ENCODE measurements around the gene SCYL1.

The SCYL1 gene

DNA sequence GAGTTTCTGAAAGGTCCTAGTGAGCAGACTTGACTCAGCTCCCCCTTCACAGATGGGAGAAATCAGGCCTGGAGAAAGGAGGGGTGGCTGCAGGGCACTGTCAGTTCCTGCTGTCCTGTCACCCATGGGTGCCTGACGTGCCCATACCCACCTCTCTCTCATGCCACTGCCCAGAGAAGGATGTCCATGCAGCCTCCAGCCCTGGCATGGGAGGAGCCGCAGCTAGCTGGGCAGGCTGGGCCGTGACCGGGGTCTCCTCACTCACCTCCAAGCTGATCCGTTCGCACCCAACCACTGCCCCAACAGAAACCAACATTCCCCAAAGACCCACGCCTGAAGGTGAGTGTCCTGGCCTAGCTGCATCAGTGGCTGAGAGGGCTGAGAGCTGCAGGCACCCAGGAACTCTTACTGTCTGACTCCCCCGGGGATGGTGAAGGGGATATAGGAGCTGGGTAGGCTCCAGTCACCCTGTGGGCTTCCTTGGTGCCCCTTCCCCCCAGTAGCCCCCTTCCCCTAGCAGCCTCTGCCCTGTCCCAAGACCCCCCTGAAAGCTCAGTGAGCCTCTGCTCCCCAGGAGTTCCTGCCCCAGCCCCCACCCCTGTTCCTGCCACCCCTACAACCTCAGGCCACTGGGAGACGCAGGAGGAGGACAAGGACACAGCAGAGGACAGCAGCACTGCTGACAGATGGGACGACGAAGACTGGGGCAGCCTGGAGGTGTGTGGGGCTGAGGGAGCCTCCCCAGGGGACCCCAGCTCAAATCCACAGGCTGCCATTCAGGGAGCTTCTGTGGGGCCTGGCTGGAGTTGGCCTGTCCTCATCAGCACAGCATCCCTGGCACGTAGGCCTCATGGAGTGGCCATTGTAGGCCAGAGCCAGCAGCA, 11.8 kb downstream of the SCYL1 start:
- DNase-seq (ENCODE audit: low read depth in 3 of 3), result no peak

DNA sequence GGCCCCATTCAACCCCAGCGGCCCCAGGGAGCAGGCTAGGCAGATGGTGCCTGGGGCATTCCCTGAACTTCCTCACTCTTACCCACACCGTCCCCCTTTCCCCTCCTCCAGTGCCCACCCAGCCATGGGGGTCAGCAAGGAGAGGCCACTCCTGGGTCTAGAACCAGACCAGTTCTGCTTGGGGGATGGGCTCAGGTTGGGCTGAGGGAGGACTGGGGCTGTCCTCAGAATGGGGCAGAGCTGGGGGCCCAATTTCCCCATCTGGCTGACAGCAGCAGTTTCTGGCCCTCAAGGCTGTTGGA, 12.4 kb downstream of the SCYL1 start:
- DNase-seq (ENCODE audit: low read depth in 3 of 3), result no peak

DNA sequence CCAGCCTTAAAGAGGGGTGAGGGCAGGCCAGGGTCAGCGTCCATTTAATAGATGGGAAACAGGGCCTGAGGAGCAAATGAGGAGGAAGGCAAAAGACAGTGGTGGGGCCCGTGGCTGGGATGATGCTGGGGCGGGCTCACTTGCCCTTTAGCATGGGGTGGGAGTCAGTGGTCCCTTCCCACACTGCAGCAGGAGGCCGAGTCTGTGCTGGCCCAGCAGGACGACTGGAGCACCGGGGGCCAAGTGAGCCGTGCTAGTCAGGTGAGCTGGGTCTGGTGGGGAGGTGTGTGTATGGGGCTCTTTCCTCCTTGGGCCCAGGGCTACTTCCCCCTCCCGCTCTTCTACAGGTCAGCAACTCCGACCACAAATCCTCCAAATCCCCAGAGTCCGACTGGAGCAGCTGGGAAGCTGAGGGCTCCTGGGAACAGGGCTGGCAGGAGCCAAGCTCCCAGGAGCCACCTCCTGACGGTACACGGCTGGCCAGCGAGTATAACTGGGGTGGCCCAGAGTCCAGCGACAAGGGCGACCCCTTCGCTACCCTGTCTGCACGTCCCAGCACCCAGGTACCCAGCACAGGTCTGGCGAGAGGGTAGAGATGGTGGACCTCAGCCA, 12.8 kb downstream of the SCYL1 start:
- no peak for DNase-seq (ENCODE audit: low read depth in 3 of 3)

DNA sequence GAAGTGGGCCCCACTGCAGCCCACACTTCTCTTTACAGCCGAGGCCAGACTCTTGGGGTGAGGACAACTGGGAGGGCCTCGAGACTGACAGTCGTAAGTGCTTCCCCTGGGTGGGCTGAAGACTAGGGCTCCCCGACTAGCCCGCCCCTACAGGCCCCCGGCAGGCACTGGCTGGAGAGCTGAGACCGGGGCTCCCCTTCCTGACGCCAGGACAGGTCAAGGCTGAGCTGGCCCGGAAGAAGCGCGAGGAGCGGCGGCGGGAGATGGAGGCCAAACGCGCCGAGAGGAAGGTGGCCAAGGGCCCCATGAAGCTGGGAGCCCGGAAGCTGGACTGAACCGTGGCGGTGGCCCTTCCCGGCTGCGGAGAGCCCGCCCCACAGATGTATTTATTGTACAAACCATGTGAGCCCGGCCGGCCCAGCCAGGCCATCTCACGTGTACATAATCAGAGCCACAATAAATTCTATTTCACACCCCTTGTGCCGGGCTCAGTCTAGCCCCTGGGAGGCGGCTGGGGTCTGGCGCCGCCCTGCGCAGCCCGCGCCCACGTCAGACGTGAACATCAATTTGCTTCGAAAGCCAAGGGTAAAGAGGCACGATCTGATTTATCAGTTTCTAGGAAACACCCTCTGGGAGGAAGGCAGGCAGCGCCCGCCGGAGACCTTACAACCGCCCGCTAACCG, 13.5 kb downstream of the SCYL1 start:
- DNase-seq (ENCODE audit: low read depth in 3 of 3), result no peak

DNA sequence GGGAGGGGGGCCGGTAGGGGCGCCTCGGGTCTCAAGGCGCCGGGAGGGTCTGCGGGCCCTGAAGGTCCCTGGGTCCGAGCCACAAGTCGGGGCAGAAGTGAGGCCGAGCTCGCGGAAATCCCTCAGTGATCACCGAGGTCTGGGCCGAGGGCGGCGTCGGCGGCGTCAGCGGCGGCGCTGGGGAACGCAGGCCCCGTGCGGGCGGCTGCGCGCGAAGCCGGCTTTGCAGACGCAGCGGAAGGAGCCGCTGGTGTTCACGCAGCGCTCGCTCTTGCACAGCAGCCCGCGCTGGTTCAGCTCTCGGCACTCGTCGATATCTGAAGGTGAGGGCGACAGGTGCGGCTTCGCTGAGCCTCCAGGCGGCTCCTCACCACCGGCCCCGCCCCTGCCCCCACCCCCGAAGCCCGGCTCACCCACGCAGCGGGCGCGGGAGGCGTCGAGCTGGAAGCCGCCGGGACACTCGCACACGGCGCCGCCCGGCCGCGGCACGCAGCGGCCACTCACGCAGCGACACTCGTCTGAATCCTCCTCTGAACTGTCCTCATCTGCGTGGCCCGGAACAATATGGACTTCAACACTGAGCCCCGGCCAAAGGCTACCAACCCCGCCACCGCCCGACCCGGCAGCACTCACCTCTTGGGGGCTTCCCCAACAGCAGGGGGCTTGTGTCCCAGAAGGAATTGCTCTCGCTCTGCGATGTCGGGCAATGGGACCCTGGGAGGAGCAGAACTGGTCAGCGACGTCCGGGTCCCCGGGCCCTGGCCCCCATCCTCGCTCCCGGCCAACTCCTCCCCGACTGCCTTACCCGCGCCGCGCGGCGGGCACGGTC, 14.2 kb downstream of the SCYL1 start:
- no peak for DNase-seq (ENCODE audit: low read depth in 3 of 3)

DNA sequence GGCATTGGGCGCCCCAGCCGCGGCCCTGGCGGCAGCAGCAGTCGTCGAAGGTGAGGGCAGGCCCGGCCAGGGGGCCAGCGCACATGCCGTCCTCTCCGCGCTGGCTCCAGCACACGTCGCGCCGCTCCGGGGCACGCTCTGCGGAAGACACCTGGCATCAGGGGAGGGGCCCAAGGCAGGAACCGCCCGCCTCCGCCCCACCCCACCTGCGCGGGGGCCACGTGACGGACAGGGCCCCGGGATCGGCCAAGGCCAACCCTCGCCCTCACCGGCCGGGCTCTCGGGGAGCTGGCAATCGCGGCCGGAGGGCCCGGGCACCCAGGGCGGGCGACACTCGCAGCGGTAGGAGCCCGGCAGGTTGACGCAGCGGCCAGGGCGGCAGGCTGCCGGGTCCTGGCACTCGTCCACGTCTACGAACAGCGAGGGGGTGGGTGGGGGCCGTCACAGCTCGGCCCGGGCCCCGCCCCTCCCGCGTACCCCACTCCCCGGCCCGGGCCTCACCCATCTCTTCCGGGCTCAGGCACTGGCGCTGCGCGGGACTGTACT, 14.9 kb downstream of the SCYL1 start:
- DNase-seq (ENCODE audit: low read depth in 3 of 3), result no peak

DNA sequence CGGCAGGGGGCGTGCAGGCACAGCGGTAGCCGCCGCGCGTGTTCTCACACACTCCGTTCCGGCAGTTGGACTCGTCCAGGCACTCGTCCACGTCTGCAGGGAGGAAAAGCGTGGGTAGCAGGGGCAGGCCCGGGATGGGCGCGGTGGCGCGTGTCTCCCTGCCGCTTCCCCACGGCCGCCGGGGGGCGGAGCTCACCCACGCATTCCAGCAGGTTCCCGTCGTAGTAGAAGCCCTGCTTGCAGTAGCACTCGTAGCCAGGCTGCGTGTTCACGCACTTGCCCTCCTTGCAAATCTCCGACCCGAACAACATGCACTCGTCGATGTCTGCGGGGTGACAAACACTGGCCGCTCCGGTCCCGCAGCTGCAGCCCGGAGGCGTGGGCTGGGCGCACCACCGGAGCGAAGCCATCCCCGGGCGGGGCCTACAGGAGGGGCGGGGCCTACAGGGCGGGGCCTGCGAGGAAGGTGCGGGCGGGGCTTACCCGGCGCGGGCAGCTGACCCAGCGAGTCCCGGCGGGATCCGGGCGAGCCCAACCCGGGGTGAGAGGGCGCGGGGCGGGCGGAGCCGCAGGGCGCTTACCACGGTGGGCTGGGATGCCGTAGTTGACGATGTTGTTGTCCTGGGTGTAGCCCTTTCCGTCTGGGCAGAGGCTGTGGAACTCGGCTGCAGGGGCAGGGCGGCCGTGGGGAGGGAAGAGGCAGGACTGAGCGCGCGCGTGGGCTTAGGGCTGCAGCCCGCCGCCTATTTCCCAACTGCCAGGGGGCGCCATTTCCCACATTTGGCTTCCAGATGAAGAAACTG, 15.6 kb downstream of the SCYL1 start:
- peak; percentile 74 to 87 (median 81) for DNase-seq (ENCODE audit: low read depth in 3 of 3)

DNA sequence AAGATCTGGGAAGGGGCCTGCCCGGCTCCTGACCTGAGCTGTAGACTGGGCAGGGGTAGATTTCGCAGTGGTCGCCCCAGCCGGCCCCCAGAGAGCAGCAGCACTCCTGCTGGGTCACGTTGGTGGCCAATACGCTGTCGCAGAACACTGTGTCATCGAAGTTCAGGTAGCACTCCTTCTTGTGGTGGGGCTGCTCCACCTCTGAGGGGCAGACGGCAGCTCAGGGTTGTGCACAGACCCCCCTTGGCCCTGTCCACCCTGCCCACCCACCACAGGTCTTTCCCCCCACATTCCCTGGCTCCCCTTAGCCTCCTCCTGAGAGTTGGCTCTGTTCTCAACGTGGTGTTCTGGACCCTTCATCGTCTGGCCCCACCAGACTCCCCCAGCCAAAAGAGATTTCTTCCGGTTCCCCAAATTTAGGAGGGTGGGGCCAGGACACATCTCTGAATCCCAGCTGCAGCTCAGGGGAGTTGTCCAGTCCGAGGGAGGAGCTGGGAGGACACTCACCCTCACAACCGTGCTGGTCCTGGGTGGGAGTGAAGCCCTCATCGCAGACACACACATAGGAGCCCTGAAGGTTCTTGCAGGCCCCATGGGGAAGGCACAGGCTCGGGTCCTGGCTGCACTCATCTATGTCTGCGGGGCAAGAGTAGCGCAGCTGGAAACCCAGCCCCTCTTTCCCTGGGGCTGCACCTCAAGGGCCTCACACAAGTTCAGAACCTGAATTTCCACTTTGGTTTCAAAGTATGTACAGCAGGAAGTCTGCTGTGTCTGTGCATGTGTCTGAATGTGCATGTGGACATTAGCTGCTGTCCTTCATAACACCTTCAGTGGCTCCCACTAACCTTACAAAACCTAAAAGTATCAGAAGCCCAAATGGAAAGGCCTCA, 16.5 kb downstream of the SCYL1 start:
- no peak for DNase-seq (ENCODE audit: low read depth in 3 of 3)

DNA sequence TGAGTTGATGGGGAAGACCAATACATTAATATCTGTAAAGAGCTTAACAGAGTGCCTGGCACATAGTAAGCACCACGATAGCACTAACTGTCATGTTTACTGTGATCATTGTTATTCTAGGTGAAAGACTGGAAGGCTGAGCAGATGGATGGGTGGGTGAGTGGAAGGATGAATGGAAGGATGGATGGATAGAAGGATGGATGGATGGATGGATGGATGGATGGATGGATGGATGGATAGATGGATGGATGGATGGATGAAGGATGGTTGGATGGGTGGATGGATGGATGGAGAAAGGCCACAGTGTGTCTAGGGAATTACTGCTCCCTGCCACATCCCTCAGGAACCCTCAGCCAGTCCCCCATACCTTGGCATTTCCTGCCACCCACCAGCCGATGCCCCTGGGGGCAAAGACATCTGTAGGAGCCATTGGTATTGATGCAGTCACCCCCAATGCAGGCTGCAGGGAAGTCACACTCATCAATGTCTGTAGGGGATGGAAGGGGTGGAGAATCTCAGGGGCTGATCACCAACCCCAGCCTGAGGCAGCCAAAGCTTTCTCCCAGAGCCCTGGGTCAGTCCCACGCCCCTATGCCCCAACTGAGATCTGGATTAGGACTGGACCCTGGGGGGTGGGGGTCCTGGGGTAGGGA, 18.0 kb downstream of the SCYL1 start:
- DNase-seq (ENCODE audit: low read depth in 3 of 3), result no peak

DNA sequence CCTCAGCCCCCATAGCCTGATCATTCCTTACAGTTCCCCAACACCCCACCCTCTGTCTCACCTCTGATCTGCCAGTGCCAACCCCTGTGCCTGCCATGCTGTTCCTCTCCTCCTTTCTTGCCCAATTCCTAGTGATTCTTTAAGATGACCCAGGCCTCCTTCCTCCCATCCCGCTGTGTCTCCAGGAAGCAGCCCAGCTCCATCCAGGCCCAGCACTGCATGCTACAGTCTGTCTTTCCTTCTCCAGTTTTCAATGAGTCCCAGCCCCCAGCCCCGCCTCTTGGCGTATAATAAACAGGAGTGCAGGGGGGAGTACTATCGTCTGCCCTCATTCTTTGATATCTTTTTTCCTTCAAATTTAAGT, 21.0 kb downstream of the SCYL1 start:
- DNase-seq (ENCODE audit: low read depth in 3 of 3), result no peak

DNA sequence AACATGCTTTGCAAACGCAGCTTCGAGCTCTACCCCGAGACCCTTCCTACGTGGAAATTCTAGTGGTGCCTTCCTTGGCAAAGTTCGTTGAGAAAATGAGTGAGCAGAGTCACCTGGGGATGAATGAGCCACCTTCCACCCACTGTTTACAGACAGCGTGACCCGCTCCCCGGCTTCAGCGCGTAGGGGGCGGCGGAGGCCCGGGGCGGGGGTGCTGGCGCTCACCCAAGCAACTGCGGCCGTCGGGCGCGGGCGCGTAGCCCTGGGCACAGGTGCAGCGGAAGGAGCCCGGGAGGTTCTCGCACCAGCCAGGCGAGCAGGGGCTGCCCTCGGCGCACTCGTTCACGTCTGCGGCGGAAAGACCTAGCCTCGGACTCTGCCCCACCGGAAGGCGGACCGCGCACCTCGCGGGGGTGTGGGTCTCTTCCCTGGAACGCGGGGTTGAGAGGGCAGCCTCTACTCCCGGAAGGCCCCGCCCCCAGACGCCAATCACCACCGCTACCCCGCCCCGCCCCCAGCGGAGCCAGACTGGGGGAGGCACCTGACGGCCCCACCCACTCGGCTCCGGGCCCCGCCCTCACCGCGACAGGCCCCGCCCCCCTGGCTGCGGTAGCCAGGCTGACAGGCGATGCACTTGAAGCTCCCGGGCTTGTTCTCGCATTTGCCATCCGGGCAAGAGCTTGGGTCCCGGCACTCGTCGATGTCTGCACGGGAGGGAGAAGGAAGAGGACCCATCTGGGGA, 21.5 kb downstream of the SCYL1 start:
- peak; percentile 93 to 99 (median 98) for DNase-seq (ENCODE audit: low read depth in 3 of 3)

DNA sequence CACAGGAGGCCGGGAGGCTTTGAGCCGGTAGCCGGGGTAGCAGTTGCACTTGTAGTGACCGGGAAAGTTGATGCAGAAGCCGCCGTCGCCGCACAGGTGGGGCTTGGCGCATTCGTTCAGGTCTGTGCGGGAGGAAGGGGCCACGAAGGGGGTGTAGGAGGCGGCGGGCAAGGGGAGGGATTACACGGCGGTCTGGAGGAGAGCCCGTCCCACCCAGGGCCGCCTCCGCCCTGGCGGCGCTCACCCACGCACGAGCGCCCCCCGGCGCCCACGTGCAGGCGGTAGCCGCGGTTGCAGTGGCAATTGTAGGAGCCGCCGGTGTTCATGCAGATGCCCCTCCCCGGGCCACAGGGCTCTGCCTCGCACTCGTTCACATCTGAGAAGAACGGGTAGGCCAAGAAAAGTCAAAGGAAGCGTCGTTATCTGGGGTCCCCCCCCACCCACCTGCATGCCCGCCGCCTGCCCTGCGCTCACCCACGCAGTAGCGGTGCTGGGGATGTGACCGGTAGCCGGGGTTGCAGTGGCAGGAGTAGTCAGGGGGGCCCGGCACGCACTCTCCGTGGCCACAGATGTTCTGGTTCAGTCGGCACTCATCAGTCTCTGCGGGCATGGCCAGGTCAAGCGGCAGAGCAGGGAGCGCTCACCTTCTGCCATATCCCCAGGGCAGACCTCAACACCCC, 22.7 kb downstream of the SCYL1 start:
- no peak for DNase-seq (ENCODE audit: low read depth in 3 of 3)

DNA sequence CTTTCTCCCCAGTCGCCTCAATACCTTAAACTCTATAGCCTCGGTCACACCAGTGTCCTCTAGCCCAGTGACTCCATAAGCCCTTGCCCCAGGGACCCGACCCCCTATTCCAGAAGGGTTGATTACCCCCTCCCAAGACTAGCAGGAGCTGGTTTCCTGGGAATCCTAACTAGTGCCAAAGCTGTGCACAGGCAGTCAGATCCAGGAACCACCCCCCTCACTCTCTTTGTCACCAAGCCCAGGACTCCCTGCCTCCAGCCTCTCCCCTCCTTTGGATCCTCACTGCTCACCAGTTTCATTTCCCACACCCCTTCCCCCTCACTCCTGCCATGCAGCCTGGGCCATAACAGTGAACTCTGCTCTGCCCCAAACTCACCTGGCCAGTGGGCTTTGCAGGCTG, 23.5 kb downstream of the SCYL1 start:
- DNase-seq (ENCODE audit: low read depth in 3 of 3), result no peak

DNA sequence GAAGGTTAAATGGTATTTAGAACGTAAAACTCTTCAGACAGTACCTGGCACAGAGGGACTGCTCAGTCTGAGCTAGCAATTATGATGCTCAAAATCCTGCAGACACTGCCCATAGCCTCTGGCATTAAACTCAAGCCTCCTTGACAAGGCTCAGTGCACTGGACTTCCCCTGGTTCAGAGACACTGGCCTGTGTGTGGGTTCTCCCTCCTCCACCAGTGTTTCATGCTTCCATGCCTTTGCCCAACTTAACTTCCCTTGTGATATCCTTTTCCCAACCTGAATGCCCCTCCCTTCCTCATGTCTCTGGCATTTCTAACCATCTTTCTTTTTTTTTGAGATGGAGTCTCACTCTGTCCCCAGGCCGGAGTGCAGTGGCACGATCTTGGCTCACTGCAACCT, 24.2 kb downstream of the SCYL1 start:
- no peak for DNase-seq (ENCODE audit: low read depth in 3 of 3)

DNA sequence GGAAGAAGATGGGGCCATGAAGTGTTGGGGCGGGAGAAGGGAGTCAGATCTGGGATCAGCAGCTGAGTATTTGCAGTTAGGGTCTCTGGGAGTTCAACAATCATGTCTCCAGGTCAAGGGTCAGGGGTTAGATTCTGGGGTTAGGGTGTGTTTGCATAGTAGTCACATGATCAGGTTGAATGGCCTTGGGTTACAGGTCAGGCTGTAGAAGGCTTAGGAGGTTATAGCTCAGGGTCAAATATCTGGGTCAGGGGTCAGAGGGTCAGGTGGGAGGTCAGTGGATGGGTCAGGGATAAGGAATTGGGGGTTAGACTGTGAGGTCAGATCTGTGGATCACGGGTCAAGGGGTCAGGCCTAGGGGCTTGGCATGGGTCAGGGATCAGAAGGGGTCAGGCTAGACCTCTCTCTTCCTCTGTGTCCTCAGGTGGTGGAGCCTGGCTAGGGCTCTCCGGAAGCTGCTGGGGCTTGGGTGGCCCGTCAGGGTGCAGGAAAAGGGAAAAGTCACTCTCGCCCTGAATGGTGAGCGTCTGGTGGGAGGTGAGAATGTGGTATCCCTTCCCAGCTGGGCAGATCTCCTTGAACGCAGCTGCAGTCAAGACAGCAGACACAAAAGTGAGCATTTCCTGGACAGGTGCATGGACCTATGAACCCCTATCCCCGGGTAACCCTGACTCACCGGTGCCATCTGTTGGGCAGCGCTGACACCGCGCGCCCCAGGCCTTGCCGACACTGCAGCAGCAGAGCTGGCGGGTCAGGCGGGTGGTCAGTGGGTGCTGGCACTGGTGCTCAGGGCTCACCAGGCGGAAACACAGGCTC, 26.9 kb downstream of the SCYL1 start:
- DNase-seq (ENCODE audit: low read depth in 3 of 3), result peak in 1 of 3 experiments; percentile 36

DNA sequence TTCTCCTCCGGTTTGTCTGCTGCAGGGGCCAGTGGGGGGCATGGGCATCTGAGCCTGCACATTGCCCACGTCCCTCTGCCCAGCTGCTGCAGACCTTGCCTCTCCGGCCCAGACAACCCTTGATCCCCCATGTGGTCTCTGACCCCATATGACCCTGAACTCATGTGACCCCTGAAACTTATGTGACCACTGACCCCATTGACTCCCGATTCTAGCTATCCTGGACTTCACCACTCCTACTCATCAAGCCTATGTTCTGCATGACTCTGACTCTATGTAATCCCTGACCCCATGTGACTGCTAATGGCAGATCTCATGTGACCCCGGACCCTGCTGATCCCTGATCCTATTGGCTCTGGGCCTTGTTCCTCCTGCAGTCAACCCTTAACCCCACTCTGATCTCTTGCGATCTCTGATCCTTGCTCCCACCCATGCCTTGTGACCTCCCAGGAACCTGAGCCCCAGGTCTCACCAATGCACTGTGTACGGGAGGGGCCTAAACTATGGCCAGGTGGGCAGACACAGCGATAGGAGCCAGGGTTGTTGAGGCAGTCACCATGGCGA, 27.6 kb downstream of the SCYL1 start:
- no peak for DNase-seq (ENCODE audit: low read depth in 3 of 3)

All from stimulated activated CD4-positive, alpha-beta T cell treated with anti-CD3 and anti-CD28 coated beads, TNF-alpha, amount 100 ng/mL, for 24 hours (primary cell).